ENCODE data around the gene ITPKB.

Gene ITPKB

GRCh38 chr1:226666692-226667091, 72.4 kb downstream of the ITPKB start:
- no peak overlapping the region for H3K27ac ChIP-seq (ENCODE audit: low read length)
- no peaks in the 10 kb centered on the region for H4K20me1 ChIP-seq (ENCODE audit: insufficient read depth, low read length)
- no peaks in the 10 kb centered on the region for H3K9me3 ChIP-seq (replicated peaks; ENCODE audit: insufficient read depth, low read length)
- peaks cover 82% of the 10 kb centered on the region for H3K79me2 ChIP-seq (ENCODE audit: low read length)
- no peak overlapping the region for H3K4me3 ChIP-seq (ENCODE audit: low read length)
- H3F3A ChIP-seq (ENCODE audit: insufficient read depth, low read length): peaks cover 38% of the 10 kb centered on the region
- H3K9ac ChIP-seq (ENCODE audit: low read length): no peak overlapping the region
- H3K4me2 ChIP-seq (ENCODE audit: low read depth, low read length): no peak overlapping the region
- no peak for DNase-seq
- H3K27me3 ChIP-seq (replicated peaks; ENCODE audit: insufficient read depth, low read length): no peaks in the 10 kb centered on the region
- TF ChIP-seq EZH2 (optimal IDR thresholded peaks at IDR 0.05; ENCODE audit: low read depth, low read length) (no peak), EZH2phosphoT487 (IDR thresholded peaks at IDR 0.05; ENCODE audit: low read length) (no peak), CTCF (IDR thresholded peaks at IDR 0.05; ENCODE audit: low read length) (no peak)
- H3K36me3 ChIP-seq (replicated peaks; ENCODE audit: insufficient read depth, low read length): no peaks in the 10 kb centered on the region
- no peak overlapping the region for H2AFZ ChIP-seq (ENCODE audit: low read length)
- peaks cover 25% of the 10 kb centered on the region for H3K4me1 ChIP-seq (ENCODE audit: low read length)
- no peaks in the 10 kb centered on the region for H3K9me2 ChIP-seq (replicated peaks; ENCODE audit: insufficient read depth, low read length)

GRCh38 chr1:226666164-226666506, 72.9 kb downstream of the ITPKB start:
- Histone ChIP-seq H3K27ac (ENCODE audit: low read length) (no peak overlapping the region), H3K4me3 (ENCODE audit: low read length) (no peak overlapping the region)

GRCh38 chr1:226665505-226666163, 73.4 kb downstream of the ITPKB start:
- H3K9ac ChIP-seq (ENCODE audit: low read length): no peak overlapping the region
- no peak overlapping the region for H3K4me3 ChIP-seq (ENCODE audit: low read length)
- no peak overlapping the region for H2AFZ ChIP-seq (ENCODE audit: low read length)
- H3K79me2 ChIP-seq (ENCODE audit: low read length): peaks cover 82% of the 10 kb centered on the region
- H3K4me1 ChIP-seq (ENCODE audit: low read length): peaks cover 36% of the 10 kb centered on the region
- peaks cover 48% of the 10 kb centered on the region for H3F3A ChIP-seq (ENCODE audit: insufficient read depth, low read length)
- TF ChIP-seq CTCF (IDR thresholded peaks at IDR 0.05; ENCODE audit: low read length): no peak
- TF ChIP-seq EZH2 (optimal IDR thresholded peaks at IDR 0.05; ENCODE audit: low read depth, low read length): no peak
- no peak for TF ChIP-seq EZH2phosphoT487 (IDR thresholded peaks at IDR 0.05; ENCODE audit: low read length)
- DNase-seq: no peak
- H3K27ac ChIP-seq (ENCODE audit: low read length): no peak overlapping the region
- H3K27me3 ChIP-seq (replicated peaks; ENCODE audit: insufficient read depth, low read length): no peaks in the 10 kb centered on the region
- H3K9me3 ChIP-seq (replicated peaks; ENCODE audit: insufficient read depth, low read length): no peaks in the 10 kb centered on the region
- no peaks in the 10 kb centered on the region for H4K20me1 ChIP-seq (ENCODE audit: insufficient read depth, low read length)
- no peak overlapping the region for H3K4me2 ChIP-seq (ENCODE audit: low read depth, low read length)
- H3K36me3 ChIP-seq (replicated peaks; ENCODE audit: insufficient read depth, low read length): no peaks in the 10 kb centered on the region
- H3K9me2 ChIP-seq (replicated peaks; ENCODE audit: insufficient read depth, low read length): no peaks in the 10 kb centered on the region

More at GRCh38 chr1:226666164-226666506, 72.9 kb downstream of the ITPKB start:
- no peaks in the 10 kb centered on the region for H3K36me3 ChIP-seq (replicated peaks; ENCODE audit: insufficient read depth, low read length)
- H3F3A ChIP-seq (ENCODE audit: insufficient read depth, low read length): peaks cover 43% of the 10 kb centered on the region
- no peak overlapping the region for H3K4me2 ChIP-seq (ENCODE audit: low read depth, low read length)
- H3K9ac ChIP-seq (ENCODE audit: low read length): no peak overlapping the region
- H3K9me2 ChIP-seq (replicated peaks; ENCODE audit: insufficient read depth, low read length): no peaks in the 10 kb centered on the region
- H4K20me1 ChIP-seq (ENCODE audit: insufficient read depth, low read length): no peaks in the 10 kb centered on the region
- DNase-seq: no peak
- H3K27me3 ChIP-seq (replicated peaks; ENCODE audit: insufficient read depth, low read length): no peaks in the 10 kb centered on the region
- H2AFZ ChIP-seq (ENCODE audit: low read length): no peak overlapping the region
- H3K79me2 ChIP-seq (ENCODE audit: low read length): peaks cover 82% of the 10 kb centered on the region
- peaks cover 31% of the 10 kb centered on the region for H3K4me1 ChIP-seq (ENCODE audit: low read length)
- TF ChIP-seq EZH2 (optimal IDR thresholded peaks at IDR 0.05; ENCODE audit: low read depth, low read length) (no peak), CTCF (IDR thresholded peaks at IDR 0.05; ENCODE audit: low read length) (no peak), EZH2phosphoT487 (IDR thresholded peaks at IDR 0.05; ENCODE audit: low read length) (no peak)
- H3K9me3 ChIP-seq (replicated peaks; ENCODE audit: insufficient read depth, low read length): no peaks in the 10 kb centered on the region

Data from MM.1S (cell line).